Adrenal gland (tissue), 5 donors: Measurements from ENCODE around the gene NPS.

Experiments
- CTCF ChIP-seq, 6 experiments: fragments of 450-650 bp in 4 of 6; fragments of 200-600 bp in 2 of 6; sonication (generic) in 1 of 6; IDR thresholded peaks; 1 replicate in 5 of 6; 2 replicates in 1 of 6; pipeline versions ENCODE4 v1.5.1 to v1.8.0; 2016 to 2021; ENCODE audit warnings: antibody characterized with exemption in 6 of 6, mild to moderate bottlenecking in 2 of 6, moderate library complexity in 1 of 6
- POLR2A ChIP-seq, 2 donors: fragments of 450-650 bp; IDR thresholded peaks; one replicate each; pipeline ENCODE4 v1.6.1; 2017; ENCODE audit warnings: antibody characterized with exemption in 2 of 2, mild to moderate bottlenecking in 2 of 2, moderate library complexity in 1 of 2
- donor health status: DM: no; HTN: no; CAD: no.

- no peak for TF ChIP-seq CTCF (IDR thresholded peaks at IDR 0.05)
- TF ChIP-seq POLR2A (IDR thresholded peaks at IDR 0.05): no peak
Measured at GRCh38 chr10:127524229-127524628, 24.9 kb upstream of the NPS start.
